SU-DHL-6 (cell line): ENCODE measurements around the gene RBM33.
"Not testable (repeated sequence)": the region's sequence is repeated elsewhere in the genome, so short reads cannot be mapped to it uniquely, and the experiment has no call there.

Source experiments
- H2AFZ ChIP-seq: fragments of 200-600 bp; sonication (generic); 2 replicates; pipeline ENCODE4 v1.6.1; 2014; ENCODE audit warnings: low read depth, mild to moderate bottlenecking, moderate library complexity, mixed read lengths, antibody characterized with exemption, low read length; ENCODE audit not compliant: severe bottlenecking
- H3F3A ChIP-seq: fragments of 200-600 bp; shearing (Covaris generic); 2 replicates; pipeline ENCODE4 v1.6.0; 2016; ENCODE audit warnings: antibody characterized with exemption, mild to moderate bottlenecking; ENCODE audit not compliant: insufficient read depth
- H3K27ac ChIP-seq: fragments of 200-600 bp; sonication (generic); 2 replicates; pipeline ENCODE4 v1.5.1; 2016; ENCODE audit warnings: low read depth, mild to moderate bottlenecking, low read length, moderate library complexity, mixed read lengths
- H3K27me3 ChIP-seq: fragments of 200-600 bp; sonication (generic), shearing (Covaris generic); 2 replicates; pipeline ENCODE4 v1.6.0; 2014; ENCODE audit warnings: mild to moderate bottlenecking, low read length
- H3K36me3 ChIP-seq: fragments of 200-600 bp; sonication (generic); 2 replicates; pipeline ENCODE4 v1.6.1; 2014; ENCODE audit warnings: mild to moderate bottlenecking, low read length, mixed read lengths
- H3K4me2 ChIP-seq: fragments of 300-600, 200-600 bp; shearing (Covaris generic), sonication (generic); 2 replicates; pipeline ENCODE4 v1.6.0; 2014; ENCODE audit warnings: low read length, low read depth, mild to moderate bottlenecking; ENCODE audit not compliant: poor library complexity, severe bottlenecking
- H3K4me3 ChIP-seq: fragments of 200-600 bp; sonication (generic); 2 replicates; pipeline ENCODE4 v1.5.1; 2014; ENCODE audit warnings: antibody characterized with exemption, low read length, mild to moderate bottlenecking, mixed read lengths; ENCODE audit not compliant: insufficient read depth, poor library complexity, severe bottlenecking
- H3K79me2 ChIP-seq: fragments of 200-600 bp; sonication (generic); 2 replicates; pipeline ENCODE4 v1.6.1; 2014; ENCODE audit warnings: mild to moderate bottlenecking, low read length, moderate library complexity; ENCODE audit not compliant: insufficient read depth
- H3K9ac ChIP-seq: fragments of 200-600 bp; sonication (generic); 2 replicates; pipeline ENCODE4 v1.7.0; 2014; ENCODE audit warnings: mild to moderate bottlenecking, low read length
- H3K9me2 ChIP-seq: fragments of 200-600 bp; sonication (generic); replicated peaks from 2 replicates; pipeline ENCODE4 v1.6.1; 2014; ENCODE audit warnings: low read length; ENCODE audit not compliant: insufficient read depth
- H3K9me3 ChIP-seq: fragments of 200-600 bp; sonication (generic); 2 replicates; pipeline ENCODE4 v1.6.1; 2014; ENCODE audit warnings: low read length, mixed read lengths; ENCODE audit not compliant: insufficient read depth
- H4K20me1 ChIP-seq: fragments of 200-600 bp; sonication (generic); 2 replicates; pipeline ENCODE4 v1.6.1; 2014; ENCODE audit warnings: low read depth, mild to moderate bottlenecking, antibody characterized with exemption, low read length, moderate library complexity, mixed read lengths
- CTCF ChIP-seq: fragments of 200-600 bp; sonication (generic); IDR thresholded peaks from one replicate; pipeline ENCODE4 v1.5.1; 2017; ENCODE audit warnings: antibody characterized with exemption, mild to moderate bottlenecking, low read length, moderate library complexity; ENCODE audit not compliant: insufficient read depth, poor library complexity, severe bottlenecking
- EZH2phosphoT487 ChIP-seq: fragments of 200-600 bp; sonication (generic), shearing (Covaris generic); conservative IDR thresholded peaks from 2 replicates; pipeline ENCODE4 v1.6.1; 2018; ENCODE audit warnings: mild to moderate bottlenecking, antibody characterized with exemption, low read length, moderate library complexity, mixed read lengths

RBM33 gene

GRCh38 chr7:155685791-155686160, 41.3 kb downstream of the RBM33 start:
- H3K9ac ChIP-seq = no peak overlapping the region
- TF ChIP-seq CTCF (no peak), EZH2phosphoT487 (no peak)
- H3K9me2 ChIP-seq = no peaks in the 10 kb centered on the region
- no peaks in the 10 kb centered on the region for H3F3A ChIP-seq
- peaks cover 61% of the 10 kb centered on the region for H3K79me2 ChIP-seq
- H3K9me3 ChIP-seq = peaks cover 6% of the 10 kb centered on the region; the same call in 1 of the 2 replicates
- H3K36me3 ChIP-seq = peaks cover 53% of the 10 kb centered on the region
- no peak overlapping the region for H3K4me3 ChIP-seq
- H2AFZ ChIP-seq = no peak overlapping the region
- H3K4me2 ChIP-seq = no peak overlapping the region
- H3K27me3 ChIP-seq = no peaks in the 10 kb centered on the region
- 0 out of 2 replicates have a peak, but pooled peaks cover 3% of the 10 kb centered on the region for H4K20me1 ChIP-seq
- H3K27ac ChIP-seq = no peak overlapping the region

- H3K79me2 ChIP-seq = peaks cover 58% of the 10 kb centered on the region
- peaks cover 43% of the 10 kb centered on the region for H3K36me3 ChIP-seq
- not testable (repeated sequence) for H3K4me2 ChIP-seq, H2AFZ ChIP-seq, H3K27ac ChIP-seq, H3K9me3 ChIP-seq, H3K9me2 ChIP-seq, H3K4me3 ChIP-seq, H3K9ac ChIP-seq, H4K20me1 ChIP-seq, H3F3A ChIP-seq, H3K27me3 ChIP-seq
Observed at GRCh38 chr7:155686620-155687324, 42.3 kb downstream of the RBM33 start.

- Histone ChIP-seq H3K36me3 (peaks cover 31% of the 10 kb centered on the region), H3K79me2 (peaks cover 58% of the 10 kb centered on the region)
- H3K4me2 ChIP-seq, H4K20me1 ChIP-seq, H3K9ac ChIP-seq, H3K4me3 ChIP-seq, H3K27ac ChIP-seq, H3K9me2 ChIP-seq, H3K27me3 ChIP-seq, H3F3A ChIP-seq, H3K9me3 ChIP-seq, H2AFZ ChIP-seq: not testable (repeated sequence)
Observed at GRCh38 chr7:155688237-155688636, 43.8 kb downstream of the RBM33 start.

- not testable (repeated sequence) for H2AFZ ChIP-seq, H3K27ac ChIP-seq, H3K9ac ChIP-seq, H3K27me3 ChIP-seq, H3K9me2 ChIP-seq, H3F3A ChIP-seq, H3K9me3 ChIP-seq, H3K36me3 ChIP-seq, H3K4me2 ChIP-seq, H3K4me3 ChIP-seq
- Histone ChIP-seq H4K20me1 (peaks cover 17% of the 10 kb centered on the region), H3K79me2 (peaks cover 58% of the 10 kb centered on the region)
Observed at GRCh38 chr7:155690655-155691054, 46.2 kb downstream of the RBM33 start.

- H3K9me3 ChIP-seq = no peaks in the 10 kb centered on the region
- H3F3A ChIP-seq = no peaks in the 10 kb centered on the region
- H3K4me3 ChIP-seq = no peak overlapping the region
- H3K27me3 ChIP-seq = no peaks in the 10 kb centered on the region
- H3K27ac ChIP-seq = no peak overlapping the region
- no peaks in the 10 kb centered on the region for H3K9me2 ChIP-seq
- H3K4me2 ChIP-seq = no peak overlapping the region
- no peak for TF ChIP-seq EZH2phosphoT487
- TF ChIP-seq CTCF = no peak
- peaks cover 27% of the 10 kb centered on the region for H4K20me1 ChIP-seq
- no peak overlapping the region for H2AFZ ChIP-seq
- peaks cover 66% of the 10 kb centered on the region for H3K79me2 ChIP-seq
- H3K36me3 ChIP-seq = no peaks in the 10 kb centered on the region; the same call in 1 of the 2 replicates
- no peak overlapping the region for H3K9ac ChIP-seq
Observed at GRCh38 chr7:155692317-155692716, 47.9 kb downstream of the RBM33 start.
